Brain microvascular endothelial cell (primary cell): ENCODE results near the gene SIAE.
A peak's percentile ranks its signal among the peaks of the same experiment; 100 is the strongest.

Source experiments
- DNase-seq: peaks from one replicate; pipeline ENCODE4 v3.0.0-alpha.2; 2020
- H3K27ac ChIP-seq: fragments of 250-450 bp; sonication (Bioruptor Pico); 2 replicates; pipeline ENCODE4 v1.5.1; 2020; ENCODE audit warnings: mild to moderate bottlenecking, moderate library complexity
- H3K27me3 ChIP-seq: fragments of 250-450 bp; sonication (Bioruptor Pico); replicated peaks from 2 replicates; pipeline ENCODE4 v1.5.1; 2020; ENCODE audit warnings: mild to moderate bottlenecking
- H3K36me3 ChIP-seq: fragments of 250-450 bp; sonication (Bioruptor Pico); replicated peaks from 2 replicates; pipeline ENCODE4 v1.5.1; 2020; ENCODE audit warnings: mild to moderate bottlenecking
- H3K4me3 ChIP-seq: 2 replicates; pipeline ENCODE4 v1.5.1; 2011; ENCODE audit warnings: low read depth, mild to moderate bottlenecking, control low read depth, low read length, moderate library complexity
- CTCF ChIP-seq: IDR thresholded peaks from 2 replicates; pipeline ENCODE4 v1.5.1; 2011; ENCODE audit warnings: low read depth, mild to moderate bottlenecking, moderate library complexity, low read length, control low read depth, inconsistent platforms; ENCODE audit errors: missing control alignments
- in situ Hi-C: cut with HindIII; loops from 2 replicates; pipeline ENCODE4 v1.10.0; 2017; ENCODE audit warnings: low sequenced_read_pairs, low pct_ligation_motif_present

The SIAE gene

GRCh38 chr11:124642628-124643027, 30.9 kb downstream of the SIAE start:
- DNase-seq, result no peak
- no peak for TF ChIP-seq CTCF
- H3K4me3 ChIP-seq, result no peak overlapping the region
- H3K27ac ChIP-seq, result no peak overlapping the region
- no peaks in the 10 kb centered on the region for H3K27me3 ChIP-seq
- peaks cover 2% of the 10 kb centered on the region for H3K36me3 ChIP-seq
- in situ Hi-C loops, result no loop called here

GRCh38 chr11:124640666-124641065, 32.9 kb downstream of the SIAE start:
- in situ Hi-C loops, result no loop called here
- DNase-seq, result no peak
- H3K27me3 ChIP-seq, result no peaks in the 10 kb centered on the region
- no peak overlapping the region for H3K27ac ChIP-seq
- H3K4me3 ChIP-seq, result no peak overlapping the region
- no peak for TF ChIP-seq CTCF
- peaks cover 17% of the 10 kb centered on the region for H3K36me3 ChIP-seq

- DNase-seq, result no peak
- H3K27ac ChIP-seq, result no peak overlapping the region
- in situ Hi-C loops, result no loop called here
- TF ChIP-seq CTCF, result no peak
- peaks cover 27% of the 10 kb centered on the region for H3K36me3 ChIP-seq
- no peaks in the 10 kb centered on the region for H3K27me3 ChIP-seq
- no peak overlapping the region for H3K4me3 ChIP-seq
These were observed 34.4 kb downstream of the SIAE start for GRCh38 chr11:124639186-124639585.

GRCh38 chr11:124638500-124638899, 35.0 kb downstream of the SIAE start:
- Histone ChIP-seq H3K4me3 (no peak overlapping the region), H3K27ac (no peak overlapping the region), H3K36me3 (peaks cover 28% of the 10 kb centered on the region), H3K27me3 (no peaks in the 10 kb centered on the region)
- no peak for TF ChIP-seq CTCF
- DNase-seq, result no peak
- in situ Hi-C loops, result no loop called here

- no peak for TF ChIP-seq CTCF
- Histone ChIP-seq H3K4me3 (no peak overlapping the region), H3K36me3 (peaks cover 52% of the 10 kb centered on the region), H3K27me3 (no peaks in the 10 kb centered on the region), H3K27ac (no peak overlapping the region)
- in situ Hi-C loops, result no loop called here
- no peak for DNase-seq
These were observed 37.6 kb downstream of the SIAE start for GRCh38 chr11:124635932-124636331.

- Histone ChIP-seq H3K4me3 (no peak overlapping the region), H3K36me3 (peaks cover 65% of the 10 kb centered on the region), H3K27me3 (no peaks in the 10 kb centered on the region), H3K27ac (no peak overlapping the region)
- peak; percentile 65 for TF ChIP-seq CTCF
- in situ Hi-C loops, result no loop called here
- DNase-seq, result peak; percentile 16
These were observed 40.2 kb downstream of the SIAE start for GRCh38 chr11:124633355-124633754.
